Urothelium cell line (cell line): ENCODE data around the gene TNFAIP2.
"Not testable (repeated sequence)": the region's sequence is repeated elsewhere in the genome, so short reads cannot be mapped to it uniquely, and the experiment has no call there.

Experiments
- DNase-seq: peaks from one replicate; pipeline ENCODE4 v3.0.0; 2011; ENCODE audit warnings: low spot score, mixed read lengths
- FAIRE-seq: peaks from 2 replicates; lab custom pipeline; 2011; peaks lifted over from hg19 to GRCh38; lab: Jason Lieb, UNC

The TNFAIP2 gene

GRCh38 chr14:103149351-103150237, 26.3 kb downstream of the TNFAIP2 start:
- no peak for FAIRE-seq
- DNase-seq = no peak

- DNase-seq (no peak), FAIRE-seq (no peak)
Measured at GRCh38 chr14:103151270-103151945, 28.1 kb downstream of the TNFAIP2 start.

- no peak for FAIRE-seq
Measured at GRCh38 chr14:103155010-103155409, 31.7 kb downstream of the TNFAIP2 start.

GRCh38 chr14:103155416-103155815, 32.2 kb downstream of the TNFAIP2 start:
- not testable (repeated sequence) for FAIRE-seq, DNase-seq

More at GRCh38 chr14:103155010-103155409, 31.7 kb downstream of the TNFAIP2 start:
- peak; percentile 35 for DNase-seq

- no peak for FAIRE-seq
Measured at GRCh38 chr14:103155826-103156394, 32.6 kb downstream of the TNFAIP2 start.

GRCh38 chr14:103156651-103157378, 33.6 kb downstream of the TNFAIP2 start:
- no peak for DNase-seq
- no peak for FAIRE-seq

More at GRCh38 chr14:103155826-103156394, 32.6 kb downstream of the TNFAIP2 start:
- no peak for DNase-seq

- DNase-seq (no peak), FAIRE-seq (no peak)
Measured at GRCh38 chr14:103157969-103158368, 34.7 kb downstream of the TNFAIP2 start.

- DNase-seq = no peak
- FAIRE-seq = no peak
Measured at GRCh38 chr14:103158688-103159087, 35.4 kb downstream of the TNFAIP2 start.

- no peak for DNase-seq
- FAIRE-seq = no peak
Measured at GRCh38 chr14:103160321-103161053, 37.2 kb downstream of the TNFAIP2 start.

- DNase-seq (peak; percentile 61), FAIRE-seq (no peak)
Measured at GRCh38 chr14:103161054-103161397, 37.8 kb downstream of the TNFAIP2 start.

GRCh38 chr14:103163199-103163598, 39.9 kb downstream of the TNFAIP2 start:
- DNase-seq (no peak), FAIRE-seq (no peak)

GRCh38 chr14:103164006-103164405, 40.7 kb downstream of the TNFAIP2 start:
- FAIRE-seq = no peak

GRCh38 chr14:103164779-103165178, 41.5 kb downstream of the TNFAIP2 start:
- FAIRE-seq = no peak
- no peak for DNase-seq

More at GRCh38 chr14:103164006-103164405, 40.7 kb downstream of the TNFAIP2 start:
- DNase-seq = no peak

- FAIRE-seq (no peak), DNase-seq (no peak)
Measured at GRCh38 chr14:103165323-103165722, 42.1 kb downstream of the TNFAIP2 start.

- DNase-seq = no peak
Measured at GRCh38 chr14:103169954-103170353, 46.7 kb downstream of the TNFAIP2 start.

GRCh38 chr14:103171206-103171605, 47.9 kb downstream of the TNFAIP2 start:
- DNase-seq, FAIRE-seq: not testable (repeated sequence)

More at GRCh38 chr14:103169954-103170353, 46.7 kb downstream of the TNFAIP2 start:
- no peak for FAIRE-seq

GRCh38 chr14:103172921-103173320, 49.7 kb downstream of the TNFAIP2 start:
- no peak for DNase-seq
- no peak for FAIRE-seq

- not testable (repeated sequence) for DNase-seq, FAIRE-seq
Measured at GRCh38 chr14:103173887-103174286, 50.6 kb downstream of the TNFAIP2 start.

- not testable (repeated sequence) for DNase-seq, FAIRE-seq
Measured at GRCh38 chr14:103176176-103176575, 52.9 kb downstream of the TNFAIP2 start.

- FAIRE-seq (no peak), DNase-seq (no peak)
Measured at GRCh38 chr14:103177376-103177775, 54.1 kb downstream of the TNFAIP2 start.
